ENCODE data around the gene INAVA. TPM values are rescaled to one million over a fixed set of nuclear protein-coding genes. Genes with fewer than 3 reads are reported as not detected.
A peak's percentile ranks its signal among the peaks of the same experiment; 100 is the strongest.

The INAVA gene
- total RNA-seq, 1 experiment from 2014 or later: 36.8 TPM

DNA sequence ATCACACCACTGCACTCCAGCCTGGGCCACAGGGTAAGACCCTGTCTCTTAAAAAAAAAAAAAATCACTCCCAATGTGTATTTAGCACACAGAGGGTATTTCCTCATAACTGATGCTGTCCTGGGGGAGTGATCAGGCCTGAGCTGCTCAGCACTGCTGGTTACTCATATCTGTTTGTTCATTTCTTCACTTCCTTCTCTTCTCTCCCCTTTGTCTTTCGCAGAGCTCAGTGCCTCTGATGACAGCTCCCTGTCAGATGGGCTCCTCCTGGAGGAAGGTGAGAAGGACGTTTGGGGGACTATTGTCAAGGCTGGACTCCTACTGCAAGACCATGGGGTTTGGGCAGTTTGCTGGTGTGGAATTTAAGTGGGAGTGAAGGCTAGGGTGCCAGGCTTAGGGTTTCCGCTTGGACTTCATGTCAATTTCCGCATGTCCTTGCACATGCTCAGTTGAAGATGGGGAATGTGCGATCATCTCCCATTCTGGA, 13.0 kb downstream of the INAVA start:
- Histone ChIP-seq H3K4ac (ENCODE audit: low read depth, low read length) (no peak overlapping the region), H3K14ac (ENCODE audit: insufficient read depth, low read length) (no peak overlapping the region), H3K18ac (ENCODE audit: insufficient read length, low read depth, low read length) (no peak overlapping the region), H3K9ac (ENCODE audit: extremely low read depth, insufficient read length, low read length) (no peak overlapping the region), H3K27ac (ENCODE audit: insufficient read length, low read depth, low read length) (no peak overlapping the region), H3T11ph (ENCODE audit: low read length) (no peak overlapping the region), H4K8ac (replicated peaks; ENCODE audit: insufficient read length, low read depth, low read length) (no peak overlapping the region), H4K20me1 (ENCODE audit: control insufficient read depth, insufficient read depth, insufficient read length) (no peaks in the 10 kb centered on the region), H2AFZ (ENCODE audit: low read length) (no peak overlapping the region), H2BK120ac (ENCODE audit: low read depth, low read length, poor library complexity, severe bottlenecking) (no peak overlapping the region), H3K56ac (ENCODE audit: insufficient read length, low read depth, low read length) (no peak overlapping the region), H3K23me2 (ENCODE audit: insufficient read length, low read depth, low read length, poor library complexity, severe bottlenecking) (no peaks in the 10 kb centered on the region), H2BK20ac (ENCODE audit: low read depth, low read length, poor library complexity, severe bottlenecking) (no peak overlapping the region), H3K27me3 (ENCODE audit: insufficient read depth, low read length) (no peaks in the 10 kb centered on the region), H2BK15ac (ENCODE audit: low read depth, low read length) (no peak overlapping the region), H3K23ac (ENCODE audit: insufficient read length, low read depth, low read length) (no peak overlapping the region), H4K91ac (ENCODE audit: insufficient read length, low read depth, low read length) (no peak overlapping the region), H2BK12ac (ENCODE audit: insufficient read length, low read depth, low read length) (no peak overlapping the region), H3K79me2 (ENCODE audit: insufficient read depth, low read length) (no peaks in the 10 kb centered on the region), H3K4me1 (ENCODE audit: insufficient read depth, low read length) (no peaks in the 10 kb centered on the region), H2BK5ac (ENCODE audit: insufficient read length, low read length) (no peak overlapping the region), H2AK5ac (ENCODE audit: insufficient read length, low read length) (no peak overlapping the region), H3K79me1 (ENCODE audit: insufficient read depth, low read depth, low read length, poor library complexity, severe bottlenecking) (no peaks in the 10 kb centered on the region), H3K4me2 (ENCODE audit: insufficient read depth, insufficient read length, low read length) (no peak overlapping the region), H3K9me3 (ENCODE audit: control insufficient read depth, low read depth, low read length) (no peaks in the 10 kb centered on the region), H4K5ac (ENCODE audit: insufficient read length, low read depth, low read length) (no peak overlapping the region)
- DNase-seq: no peak
- H3K4me1 Mint-ChIP-seq: no peaks in the 10 kb centered on the region
- peaks cover 30 to 66% (median 52%) of the 10 kb centered on the region in 3 experiments; a peak in 6 of 7 replicates for H3K36me3 Mint-ChIP-seq (ENCODE audit: insufficient read depth in 1 of 3, low read depth in 3 of 3)
- H3K27me3 Mint-ChIP-seq (ENCODE audit: low read depth): no peaks in the 10 kb centered on the region
- H3K27ac Mint-ChIP-seq: peak overlapping the region in 1 of 3 experiments; percentile 51; a peak in 1 of 7 replicates
- no peaks in the 10 kb centered on the region for H3K9me3 Mint-ChIP-seq
- WGBS (ENCODE audit: extremely low coverage, insufficient read length, low lambda C conversion rate): no CpG with 5 or more reads among the region's 5 CpGs
- TF ChIP-seq, protein P1, sequence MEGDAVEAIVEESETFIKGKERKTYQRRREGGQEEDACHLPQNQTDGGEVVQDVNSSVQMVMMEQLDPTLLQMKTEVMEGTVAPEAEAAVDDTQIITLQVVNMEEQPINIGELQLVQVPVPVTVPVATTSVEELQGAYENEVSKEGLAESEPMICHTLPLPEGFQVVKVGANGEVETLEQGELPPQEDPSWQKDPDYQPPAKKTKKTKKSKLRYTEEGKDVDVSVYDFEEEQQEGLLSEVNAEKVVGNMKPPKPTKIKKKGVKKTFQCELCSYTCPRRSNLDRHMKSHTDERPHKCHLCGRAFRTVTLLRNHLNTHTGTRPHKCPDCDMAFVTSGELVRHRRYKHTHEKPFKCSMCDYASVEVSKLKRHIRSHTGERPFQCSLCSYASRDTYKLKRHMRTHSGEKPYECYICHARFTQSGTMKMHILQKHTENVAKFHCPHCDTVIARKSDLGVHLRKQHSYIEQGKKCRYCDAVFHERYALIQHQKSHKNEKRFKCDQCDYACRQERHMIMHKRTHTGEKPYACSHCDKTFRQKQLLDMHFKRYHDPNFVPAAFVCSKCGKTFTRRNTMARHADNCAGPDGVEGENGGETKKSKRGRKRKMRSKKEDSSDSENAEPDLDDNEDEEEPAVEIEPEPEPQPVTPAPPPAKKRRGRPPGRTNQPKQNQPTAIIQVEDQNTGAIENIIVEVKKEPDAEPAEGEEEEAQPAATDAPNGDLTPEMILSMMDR (conservative IDR thresholded peaks at IDR 0.05): no peak
- no peak overlapping the region for H3K4me3 Mint-ChIP-seq

Data from H9 (cell line).